ENCODE measurements around the gene ARL6IP6. TPM values are rescaled to one million over a fixed set of nuclear protein-coding genes. Genes with fewer than 3 reads are reported as not detected.
A peak's percentile ranks its signal among the peaks of the same experiment; 100 is the strongest.

ARL6IP6 gene
- 1 to 10 TPM; 8.6 to 8.9 TPM for total RNA-seq
- long read RNA-seq, transcript ARL6IP6-201 (4 exons, 2,805 nt), result major isoform, 12 of 16 reads
- long read RNA-seq, partial matches to known transcripts, result 0 of 16 reads
- long read RNA-seq, other reads (novel, unspliced or antisense), result 2 of 16 reads

GRCh38 chr2:152718076-152718908 is at the start of gene ARL6IP6:
TSS of gene ARL6IP6 (plus strand) at chr2:152718620. CDS start at chr2:152718625, 5 bp downstream.
- peak; percentile 88 to 93 for ATAC-seq
- intact Hi-C loops (cut with DNase I), result no loop called here
- DNase-seq, result peak; percentile 93

GRCh38 chr2:152674334-152674733 is 44.1 kb upstream of the ARL6IP6 start:
- DNase-seq (no peak), ATAC-seq (no peak)
- intact Hi-C loops (cut with DNase I), result no loop called here

GRCh38 chr2:152676461-152676860 is 42.0 kb upstream of the ARL6IP6 start:
- no peak for DNase-seq
- intact Hi-C loops (cut with DNase I), result no loop called here
- no peak for ATAC-seq

GRCh38 chr2:152678808-152679207 is 39.6 kb upstream of the ARL6IP6 start:
- intact Hi-C loops (cut with DNase I), result no loop called here
- ATAC-seq, result no peak

GRCh38 chr2:152682663-152683062 is 35.8 kb upstream of the ARL6IP6 start:
- intact Hi-C loops (cut with DNase I), result no loop called here
- no peak for ATAC-seq
- DNase-seq, result no peak

More at GRCh38 chr2:152678808-152679207, 39.6 kb upstream of the ARL6IP6 start:
- DNase-seq, result no peak

- intact Hi-C loops (cut with DNase I), result no loop called here
- no peak for DNase-seq
- no peak for ATAC-seq
These were observed 35.0 kb upstream of the ARL6IP6 start for GRCh38 chr2:152683400-152683799.

GRCh38 chr2:152686321-152686720 is 32.1 kb upstream of the ARL6IP6 start:
- no peak for ATAC-seq
- intact Hi-C loops (cut with DNase I), result no loop called here

GRCh38 chr2:152693033-152693432 is 25.4 kb upstream of the ARL6IP6 start:
- DNase-seq (no peak), ATAC-seq (no peak)
- intact Hi-C loops (cut with DNase I), result no loop called here

More at GRCh38 chr2:152686321-152686720, 32.1 kb upstream of the ARL6IP6 start:
- DNase-seq, result no peak

- DNase-seq (no peak), ATAC-seq (peak; percentile 47 to 71)
- intact Hi-C loops (cut with DNase I), result no loop called here
These were observed 24.2 kb upstream of the ARL6IP6 start for GRCh38 chr2:152694161-152694661.

- ATAC-seq (no peak), DNase-seq (no peak)
- intact Hi-C loops (cut with DNase I), result no loop called here
These were observed 22.7 kb upstream of the ARL6IP6 start for GRCh38 chr2:152695763-152696162.

- intact Hi-C loops (cut with DNase I), result no loop called here
- ATAC-seq (no peak), DNase-seq (no peak)
These were observed 21.9 kb upstream of the ARL6IP6 start for GRCh38 chr2:152696476-152696875.

GRCh38 chr2:152701198-152701597 is 17.2 kb upstream of the ARL6IP6 start:
- intact Hi-C loops (cut with DNase I), result no loop called here
- ATAC-seq, result no peak
- no peak for DNase-seq

GRCh38 chr2:152706477-152707021 is 11.9 kb upstream of the ARL6IP6 start:
- DNase-seq, result no peak
- intact Hi-C loops (cut with DNase I), result no loop called here
- no peak for ATAC-seq

- intact Hi-C loops (cut with DNase I), result no loop called here
- no peak for DNase-seq
- ATAC-seq, result no peak
These were observed 9.7 kb upstream of the ARL6IP6 start for GRCh38 chr2:152708742-152709141.

- intact Hi-C loops (cut with DNase I), result no loop called here
- ATAC-seq, result no peak
- no peak for DNase-seq
These were observed 7.7 kb upstream of the ARL6IP6 start for GRCh38 chr2:152710713-152711112.

- no peak for DNase-seq
- intact Hi-C loops (cut with DNase I), result no loop called here
- no peak for ATAC-seq
These were observed 3.3 kb upstream of the ARL6IP6 start for GRCh38 chr2:152715112-152715511.

GRCh38 chr2:152715854-152716428 is 2.5 kb upstream of the ARL6IP6 start:
- no peak for ATAC-seq
- DNase-seq, result no peak
- intact Hi-C loops (cut with DNase I), result no loop called here

- DNase-seq (no peak), ATAC-seq (no peak)
- intact Hi-C loops (cut with DNase I), result no loop called here
These were observed 1.6 kb upstream of the ARL6IP6 start for GRCh38 chr2:152716805-152717227.

- peak; percentile 93 to 94 for ATAC-seq
- intact Hi-C loops (cut with DNase I), result no loop called here
These were observed 968 bp upstream of the ARL6IP6 start, which contains the start of gene PRPF40A for GRCh38 chr2:152717228-152718075. TSS of gene PRPF40A (minus strand) at chr2:152717461. CDS start at chr2:152717439, 22 bp downstream.

More at GRCh38 chr2:152717228-152718075, 968 bp upstream of the ARL6IP6 start, which contains the start of gene PRPF40A:
- peak; percentile 99 for DNase-seq
